Activated naive CD4-positive, alpha-beta T cell treated with Interleukin-2 at 50 U/mL for 16 hours (primary cell): ENCODE data around the gene CXCL11.
"Not testable (repeated sequence)": the region's sequence is repeated elsewhere in the genome, so short reads cannot be mapped to it uniquely, and the experiment has no call there.

Experiments used
- DNase-seq: peaks from one replicate; pipeline ENCODE4 v3.0.0-alpha.2; 2020

The CXCL11 gene

GRCh38 chr4:76042241-76042998 lies 6.5 kb upstream of the CXCL11 start:
- DNase-seq: not testable (repeated sequence)

GRCh38 chr4:76036855-76037254 lies 985 bp upstream of the CXCL11 start:
- DNase-seq: no peak

- no peak for DNase-seq
Measured at GRCh38 chr4:76035141-76035540, 729 bp downstream of the CXCL11 start.

- DNase-seq: no peak
Measured at GRCh38 chr4:76029300-76029699, 6.6 kb downstream of the CXCL11 start.

- DNase-seq: no peak
Measured at GRCh38 chr4:76028350-76028765, 7.5 kb downstream of the CXCL11 start.

GRCh38 chr4:76024065-76024464 lies 11.8 kb downstream of the CXCL11 start:
- no peak for DNase-seq

- no peak for DNase-seq
Measured at GRCh38 chr4:76023389-76023788, 12.5 kb downstream of the CXCL11 start, which contains the start of gene CXCL10. CXCL10 (minus strand) TSS chr4:76023497; CDS start chr4:76023431, 66 bp downstream.

GRCh38 chr4:76022677-76023076 lies 13.2 kb downstream of the CXCL11 start:
- no peak for DNase-seq

- DNase-seq: no peak
Measured at GRCh38 chr4:76022031-76022430, 13.8 kb downstream of the CXCL11 start.

GRCh38 chr4:76017056-76017686 lies 18.7 kb downstream of the CXCL11 start:
- no peak for DNase-seq

- DNase-seq: no peak
Measured at GRCh38 chr4:76016393-76016792, 19.5 kb downstream of the CXCL11 start.

GRCh38 chr4:76013540-76013939 lies 22.3 kb downstream of the CXCL11 start:
- DNase-seq: no peak

GRCh38 chr4:76012388-76012801 lies 23.5 kb downstream of the CXCL11 start:
- DNase-seq: no peak

GRCh38 chr4:76011700-76012387 lies 24.0 kb downstream of the CXCL11 start:
- DNase-seq: no peak

GRCh38 chr4:76011018-76011670 lies 24.7 kb downstream of the CXCL11 start:
- DNase-seq: no peak

- DNase-seq: no peak
Measured at GRCh38 chr4:76010576-76010975, 25.3 kb downstream of the CXCL11 start.

- no peak for DNase-seq
Measured at GRCh38 chr4:76009311-76009710, 26.6 kb downstream of the CXCL11 start.

GRCh38 chr4:76007089-76007862 lies 28.6 kb downstream of the CXCL11 start, which contains the start of gene CXCL9:
CXCL9 (minus strand) TSS chr4:76007509; CDS start chr4:76007449, 60 bp downstream.
- no peak for DNase-seq

- DNase-seq: no peak
Measured at GRCh38 chr4:76003620-76004019, 32.2 kb downstream of the CXCL11 start.

- DNase-seq: no peak
Measured at GRCh38 chr4:76003035-76003434, 32.8 kb downstream of the CXCL11 start.

- DNase-seq: no peak
Measured at GRCh38 chr4:76002176-76002575, 33.7 kb downstream of the CXCL11 start.

- DNase-seq: no peak
Measured at GRCh38 chr4:76001700-76002099, 34.2 kb downstream of the CXCL11 start.
